Head of caudate nucleus (tissue), 42 donors: ENCODE data around the gene KRT86.
"Not testable (repeated sequence)": the region's sequence is repeated elsewhere in the genome, so short reads cannot be mapped to it uniquely, and the experiment has no call there.

Source experiments
- DNase-seq, 42 donors: peaks; one replicate each; pipeline versions ENCODE4 v3.0.0 to v3.0.0-alpha.2; 2020 to 2021; ENCODE audit warnings: mixed read lengths in 7 of 42
- intact Hi-C: fragments of 100-400 bp; cut with DNase I; formaldehyde crosslinking; loops from one replicate; pipeline ENCODE4 v1.15.0; 2022

KRT86 gene

DNA sequence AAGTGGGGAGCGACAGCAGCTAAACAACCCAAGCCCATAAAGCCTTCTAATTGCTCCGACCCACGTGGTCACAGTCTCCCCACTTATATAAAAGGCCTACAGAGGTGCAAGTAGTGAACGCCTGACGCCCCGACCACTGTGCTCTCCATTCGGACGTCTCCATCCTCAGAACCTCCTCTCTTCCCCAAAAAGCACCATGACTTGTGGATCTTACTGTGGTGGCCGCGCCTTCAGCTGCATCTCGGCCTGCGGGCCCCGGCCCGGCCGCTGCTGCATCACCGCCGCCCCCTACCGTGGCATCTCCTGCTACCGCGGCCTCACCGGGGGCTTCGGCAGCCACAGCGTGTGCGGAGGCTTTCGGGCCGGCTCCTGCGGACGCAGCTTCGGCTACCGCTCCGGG is 27.3 kb downstream of the KRT86 start:
- intact Hi-C loops, DNase-seq: not testable (repeated sequence)

DNA sequence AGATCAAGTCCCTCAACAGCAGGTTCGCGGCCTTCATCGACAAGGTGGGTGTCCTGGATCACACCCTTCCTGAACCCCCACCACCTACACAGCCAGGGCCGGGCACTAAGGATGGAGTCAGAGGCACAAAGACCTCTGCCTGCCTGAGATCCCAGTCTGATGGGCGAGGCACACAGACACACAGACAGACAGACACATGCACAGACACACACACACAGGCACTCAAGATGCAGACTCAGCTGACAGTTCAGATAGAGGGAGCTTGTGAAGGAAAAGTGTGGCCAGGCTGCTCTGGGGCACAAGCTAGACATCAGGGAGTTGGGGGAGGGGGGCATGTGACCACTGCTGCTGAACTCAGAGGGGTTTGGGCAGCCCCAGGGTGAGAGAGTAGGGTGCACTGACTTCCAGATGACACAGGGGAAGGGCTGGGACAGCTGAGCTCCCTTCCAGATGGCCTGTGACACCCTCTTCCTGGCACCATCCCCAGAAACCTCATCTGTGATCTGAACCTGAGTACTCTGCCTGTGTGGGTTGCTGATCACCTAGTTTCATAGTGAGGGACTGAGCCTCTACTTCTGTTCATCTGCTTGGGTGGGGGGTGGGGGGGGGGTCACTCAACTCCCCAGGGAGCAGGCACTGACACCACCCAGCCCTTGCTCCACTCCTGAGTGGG is 27.9 kb downstream of the KRT86 start:
- intact Hi-C loops, DNase-seq: not testable (repeated sequence)

DNA sequence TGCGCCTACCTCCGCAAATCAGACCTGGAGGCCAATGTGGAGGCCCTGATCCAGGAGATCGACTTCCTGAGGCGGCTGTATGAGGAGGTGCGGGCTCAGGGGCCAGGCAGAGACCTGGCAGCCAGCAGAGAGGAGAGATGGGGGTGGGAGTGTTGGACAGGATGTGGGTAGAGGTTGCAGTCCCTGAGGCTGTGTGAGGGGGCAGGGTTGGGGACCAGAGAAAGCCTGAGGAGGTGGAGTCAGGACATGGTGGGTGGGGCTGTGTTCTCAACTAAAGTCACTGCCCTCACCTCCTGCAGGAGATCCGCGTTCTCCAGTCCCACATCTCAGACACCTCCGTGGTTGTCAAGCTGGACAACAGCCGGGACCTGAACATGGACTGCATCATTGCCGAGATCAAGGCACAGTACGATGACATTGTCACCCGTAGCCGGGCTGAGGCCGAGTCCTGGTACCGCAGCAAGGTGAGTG is 30.5 kb downstream of the KRT86 start:
- intact Hi-C loops, DNase-seq: not testable (repeated sequence)

DNA sequence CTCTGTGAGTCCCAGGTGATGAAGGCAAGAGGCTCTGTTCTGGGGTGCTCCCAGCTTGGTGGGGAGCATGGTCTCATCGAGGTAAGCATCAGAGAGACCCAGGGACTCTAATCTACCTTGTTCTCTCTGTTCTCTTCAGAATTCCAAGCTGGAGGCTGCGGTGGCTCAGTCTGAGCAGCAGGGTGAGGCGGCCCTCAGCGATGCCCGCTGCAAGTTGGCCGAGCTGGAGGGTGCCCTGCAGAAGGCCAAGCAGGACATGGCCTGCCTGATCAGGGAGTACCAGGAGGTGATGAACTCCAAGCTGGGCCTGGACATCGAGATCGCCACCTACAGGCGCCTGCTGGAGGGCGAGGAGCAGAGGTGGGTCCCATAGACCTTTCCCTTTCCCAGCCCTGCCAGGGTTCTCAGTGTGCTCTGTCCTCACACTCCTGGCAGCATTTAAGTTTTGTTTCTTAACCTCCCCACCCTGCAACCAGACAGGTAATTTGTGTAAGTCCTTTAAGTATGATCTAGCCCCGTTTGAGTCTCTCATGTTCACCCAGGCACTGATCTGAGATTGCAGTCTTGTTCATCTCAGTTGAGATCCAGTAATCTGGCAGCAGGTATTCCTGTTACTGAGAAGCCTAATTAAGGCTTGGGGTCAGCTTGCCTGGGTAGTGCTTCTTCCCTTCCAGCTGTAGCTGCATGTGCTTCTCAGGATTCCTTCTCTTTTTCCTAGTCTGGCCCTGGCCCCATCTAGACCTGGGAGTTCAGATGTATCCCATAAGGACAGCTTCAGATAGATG is 31.7 kb downstream of the KRT86 start:
- intact Hi-C loops, result no loop called here
- no peak for DNase-seq

DNA sequence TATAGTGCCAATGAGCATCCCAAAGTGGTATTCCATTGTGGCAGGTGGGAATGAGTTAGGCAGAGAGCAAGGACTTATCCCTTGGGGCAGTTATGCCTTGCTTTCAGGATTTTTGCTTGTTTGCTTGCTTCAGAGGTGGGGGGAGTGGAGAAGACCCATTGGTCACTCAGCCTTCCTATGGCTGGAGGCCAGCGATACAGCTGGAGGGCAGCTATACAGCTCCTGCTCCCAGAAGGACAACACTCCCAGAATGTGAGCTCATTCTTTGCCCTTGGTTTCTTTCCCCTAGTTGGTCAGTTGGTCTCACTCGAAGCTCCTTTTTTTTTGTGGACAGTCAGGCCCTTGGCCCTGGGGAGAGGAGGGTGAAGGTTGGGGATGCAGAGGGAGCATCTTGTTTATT is 32.3 kb downstream of the KRT86 start:
- no peak for DNase-seq
- intact Hi-C loops, result no loop called here

DNA sequence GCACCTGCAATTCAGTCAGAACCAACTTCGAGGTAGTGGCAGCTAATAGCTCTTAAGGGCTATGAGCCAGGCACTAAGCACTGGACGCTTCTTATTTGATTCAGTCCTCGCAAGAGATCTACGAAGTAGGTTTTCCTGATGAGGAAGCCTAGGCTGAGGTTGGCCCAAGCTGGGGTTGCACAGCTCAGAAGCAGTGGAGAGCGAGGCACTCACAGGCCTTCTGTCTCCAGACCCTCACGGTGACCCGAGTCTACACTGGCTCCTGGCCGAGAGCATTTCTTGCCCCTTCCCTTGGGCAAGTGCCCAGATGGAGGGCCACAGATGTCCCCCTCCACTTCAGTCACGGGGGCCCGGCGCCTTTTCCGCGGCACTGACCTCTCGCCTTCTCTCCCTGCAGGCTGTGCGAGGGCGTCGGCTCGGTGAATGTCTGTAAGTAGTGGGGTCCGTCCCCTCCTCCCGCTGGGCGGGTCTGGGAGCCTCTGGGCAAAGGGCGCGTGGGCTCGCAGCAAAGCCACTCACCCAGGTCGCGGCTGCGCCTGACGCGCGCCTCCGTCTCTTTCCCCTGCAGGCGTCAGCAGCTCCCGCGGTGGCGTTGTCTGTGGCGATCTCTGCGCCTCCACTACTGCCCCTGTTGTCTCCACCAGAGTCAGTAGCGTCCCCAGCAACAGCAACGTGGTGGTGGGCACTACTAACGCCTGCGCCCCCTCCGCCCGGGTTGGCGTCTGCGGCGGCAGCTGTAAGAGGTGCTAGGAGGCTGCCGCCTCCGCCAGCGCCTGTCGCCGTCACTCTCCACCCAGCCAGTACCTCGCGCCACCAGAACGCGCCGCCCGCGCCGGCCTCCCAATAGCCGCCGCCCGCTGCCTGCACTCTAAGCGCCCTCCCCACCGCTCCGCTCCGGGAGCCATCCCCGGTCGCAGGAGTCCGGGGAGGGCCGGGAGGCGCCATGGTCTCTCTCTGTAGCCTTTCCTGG is 33.7 kb downstream of the KRT86 start:
- peak; percentile 11 to 85 (median 70) for DNase-seq
- intact Hi-C loops, result no loop called here

DNA sequence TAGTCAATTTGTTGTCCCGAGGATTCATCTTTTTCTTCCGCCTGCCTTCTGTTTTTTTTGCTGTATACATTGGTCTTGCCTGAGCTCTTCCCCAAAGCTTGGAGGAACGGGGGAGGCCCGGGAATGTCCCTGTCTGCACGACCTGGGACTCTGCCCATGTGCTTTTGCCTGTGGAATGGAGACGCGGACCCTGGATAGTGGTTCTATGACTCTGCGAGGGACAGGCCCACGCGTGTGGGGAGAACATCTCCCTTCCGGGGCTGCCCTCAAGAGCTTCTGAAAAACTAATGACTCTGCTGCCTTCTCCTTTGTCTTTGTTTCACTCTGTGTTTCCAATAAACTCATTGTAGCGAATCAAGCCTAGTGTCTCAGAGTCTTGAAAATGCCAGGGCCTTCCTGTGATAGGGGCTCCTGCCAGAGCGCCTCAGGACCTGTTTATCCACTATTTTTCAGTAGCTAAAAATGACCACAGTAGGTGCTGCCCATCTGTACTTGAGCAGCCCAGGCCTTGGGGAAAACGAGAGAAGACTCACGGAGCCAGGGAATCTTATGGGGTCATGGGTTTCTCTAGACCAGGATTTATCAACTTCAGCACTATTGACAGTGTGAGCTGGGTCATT is 34.5 kb downstream of the KRT86 start:
- intact Hi-C loops, result no loop called here
- peak in 2 of 42 donors; percentile 8 to 39 for DNase-seq

DNA sequence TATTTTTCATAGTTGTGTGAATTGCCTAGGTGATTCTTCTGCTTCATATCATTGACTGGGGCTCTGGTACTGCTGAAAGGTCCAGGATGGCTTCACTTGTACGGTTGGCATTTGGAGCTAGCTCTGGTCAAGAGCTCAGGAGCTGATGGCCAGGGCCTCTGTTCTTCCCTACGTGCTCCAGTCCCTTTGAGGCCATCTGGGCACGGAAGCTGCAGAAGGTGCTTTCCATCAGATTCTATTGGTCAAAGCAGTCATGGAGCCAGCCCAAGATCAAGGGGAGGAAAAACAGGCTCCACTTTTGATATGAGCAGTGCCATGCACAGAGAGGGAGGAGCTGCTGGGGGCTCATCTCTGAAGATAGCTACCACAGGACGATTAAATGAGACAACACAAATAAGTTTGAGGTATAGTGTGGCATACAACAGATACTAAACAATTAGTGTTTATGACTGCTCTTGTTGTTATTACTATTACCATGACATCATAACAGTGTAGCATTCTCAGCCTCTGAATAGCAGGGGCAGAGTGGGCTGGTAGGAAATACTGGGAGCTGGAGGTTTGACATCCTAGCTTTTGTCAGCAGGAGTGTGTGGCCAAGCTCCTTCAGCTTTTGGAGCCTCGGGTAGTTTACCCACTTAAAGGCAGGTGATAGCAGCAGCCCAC is 36.3 kb downstream of the KRT86 start:
- DNase-seq, result peak in 2 of 42 donors; percentile 5 to 8
- intact Hi-C loops, result no loop called here

DNA sequence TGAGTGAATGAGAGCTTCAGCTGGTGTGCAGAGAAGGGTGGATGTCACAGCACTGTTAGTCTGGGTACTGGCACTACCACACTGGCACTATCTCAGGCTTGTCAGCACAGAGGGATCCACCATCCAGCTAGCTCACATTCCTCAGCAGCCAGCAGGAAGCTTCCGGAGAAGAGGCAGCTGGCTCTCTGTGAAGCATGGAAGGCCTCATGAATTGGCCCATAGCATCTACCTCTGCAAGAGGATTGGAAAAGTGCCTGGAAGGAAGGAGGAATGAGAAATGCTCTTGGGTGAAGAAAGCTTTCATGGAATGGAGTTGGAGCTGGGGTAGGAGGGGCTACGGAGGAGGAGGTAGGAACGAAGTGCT is 36.8 kb downstream of the KRT86 start:
- DNase-seq, result peak in 3 of 42 donors; percentile 2 to 41 (median 35)
- intact Hi-C loops, result no loop called here

DNA sequence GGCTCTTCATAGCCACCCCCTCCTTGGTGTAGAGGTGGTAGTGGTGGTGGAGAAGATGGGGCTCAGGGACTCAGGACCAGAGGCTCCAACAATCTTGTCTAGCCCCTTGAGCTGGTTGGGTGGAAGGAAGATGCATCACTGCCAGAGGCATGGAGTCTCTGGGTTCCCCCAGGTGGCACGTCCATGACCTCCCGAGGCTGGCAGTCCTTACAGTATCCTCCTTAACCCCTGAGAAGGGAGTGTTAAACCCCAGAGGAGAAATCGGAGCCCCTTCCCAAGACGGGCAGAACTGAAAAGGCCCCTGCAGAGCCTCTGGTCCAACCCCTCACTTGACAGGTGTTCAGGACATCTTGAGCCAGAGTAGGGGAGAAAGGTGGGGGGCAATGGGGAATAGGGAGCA is 37.6 kb downstream of the KRT86 start:
- DNase-seq, result peak in 1 of 42 donors; percentile 3
- intact Hi-C loops, result no loop called here

DNA sequence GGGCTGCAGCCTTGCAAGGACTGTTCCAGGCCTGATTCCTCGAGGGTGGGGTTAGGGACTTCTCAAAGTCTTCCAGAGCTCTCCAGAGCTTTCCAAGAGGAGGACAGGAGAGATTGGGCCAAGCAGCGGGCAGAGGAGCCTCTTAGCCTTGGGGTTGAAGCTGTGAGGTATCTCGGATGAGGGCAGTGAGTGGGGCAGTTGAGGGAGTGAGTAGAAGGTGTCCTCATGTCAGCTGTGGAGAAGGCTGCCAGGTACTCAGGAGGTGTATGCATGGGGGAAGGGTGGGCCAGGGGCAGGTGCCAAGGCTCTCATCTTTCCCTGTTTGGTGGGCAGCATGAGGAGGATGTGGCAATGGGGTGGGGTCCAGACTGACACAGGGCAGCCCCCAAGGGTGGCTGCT is 39.0 kb downstream of the KRT86 start:
- intact Hi-C loops, result no loop called here
- no peak for DNase-seq

DNA sequence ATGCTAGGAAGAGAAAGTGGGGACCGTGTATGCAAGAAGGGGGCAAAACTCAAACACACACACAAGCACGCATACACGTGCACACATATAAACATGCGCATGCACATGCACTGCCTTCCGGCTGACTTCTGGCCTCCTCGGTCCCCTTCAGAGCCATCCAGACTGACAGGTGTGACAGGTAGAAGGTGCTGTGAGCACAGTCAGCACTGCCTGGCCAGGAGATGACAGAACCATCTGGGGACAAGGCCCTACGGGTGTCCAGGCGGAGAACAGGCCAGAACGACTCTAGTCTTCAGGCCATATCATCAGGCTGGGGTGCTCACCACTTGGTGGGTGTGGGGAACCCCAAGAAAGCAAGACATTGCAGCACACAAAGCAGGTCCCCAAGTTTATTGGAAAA is 39.5 kb downstream of the KRT86 start:
- intact Hi-C loops, result no loop called here
- peak in 1 of 42 donors; percentile 26 for DNase-seq

DNA sequence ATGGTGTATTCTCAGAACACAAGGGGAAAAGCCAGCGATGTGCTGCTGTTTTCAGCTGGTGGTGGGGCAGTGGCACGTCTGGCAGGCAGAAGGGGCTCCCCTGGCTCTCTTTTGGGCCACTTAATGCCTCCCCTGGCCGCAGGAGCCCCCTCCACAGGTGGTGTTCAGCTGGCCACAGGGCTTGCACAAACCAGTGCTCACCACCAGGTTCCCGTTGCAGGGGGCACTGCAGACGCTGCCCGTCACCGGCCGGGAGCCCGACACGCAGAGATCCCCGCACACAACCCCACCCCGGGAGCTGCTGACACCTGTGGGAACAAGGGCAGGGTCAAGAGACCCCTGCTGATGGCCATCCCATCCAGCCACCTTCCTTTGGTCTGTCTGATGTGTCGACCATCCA is 40.1 kb downstream of the KRT86 start:
- intact Hi-C loops, result no loop called here
- DNase-seq, result no peak

DNA sequence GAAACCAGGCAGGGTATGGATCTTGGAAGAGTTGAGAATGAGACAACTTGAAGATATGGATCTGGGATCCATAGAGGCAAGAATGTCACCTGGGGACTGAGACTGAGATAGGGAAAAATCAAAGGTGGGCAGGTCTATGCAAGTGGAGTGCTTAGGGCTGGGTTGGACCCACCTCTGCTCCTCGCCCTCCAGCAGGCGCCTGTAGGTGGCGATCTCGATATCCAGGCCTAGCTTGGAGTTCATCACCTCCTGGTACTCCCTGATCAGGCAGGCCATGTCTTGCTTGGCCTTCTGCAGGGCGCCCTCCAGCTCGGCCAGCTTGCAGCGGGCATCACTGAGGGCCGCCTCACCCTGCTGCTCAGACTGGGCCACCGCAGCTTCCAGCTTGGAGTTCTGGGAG is 41.3 kb downstream of the KRT86 start:
- intact Hi-C loops, DNase-seq: not testable (repeated sequence)

DNA sequence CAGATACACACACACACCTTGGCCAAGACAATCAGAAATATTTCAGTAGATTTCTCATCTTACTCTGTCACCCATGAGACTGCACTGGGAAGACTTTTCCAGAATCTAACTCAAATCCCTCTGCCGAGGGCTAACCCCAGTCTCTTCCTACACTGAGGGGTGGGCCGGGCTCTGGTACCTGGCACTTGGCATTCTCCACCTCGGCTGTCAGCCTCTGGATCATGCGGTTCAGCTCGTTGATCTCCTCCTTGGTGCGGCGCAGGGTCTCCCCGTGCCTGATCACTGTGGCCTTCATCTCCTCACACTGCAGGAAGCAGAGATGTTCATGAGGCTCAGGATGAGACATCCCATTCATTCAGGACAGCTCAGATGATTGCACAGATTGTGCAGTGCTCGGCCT is 41.8 kb downstream of the KRT86 start:
- peak in 1 of 42 donors; percentile 18 for DNase-seq
- intact Hi-C loops, result no loop called here

DNA sequence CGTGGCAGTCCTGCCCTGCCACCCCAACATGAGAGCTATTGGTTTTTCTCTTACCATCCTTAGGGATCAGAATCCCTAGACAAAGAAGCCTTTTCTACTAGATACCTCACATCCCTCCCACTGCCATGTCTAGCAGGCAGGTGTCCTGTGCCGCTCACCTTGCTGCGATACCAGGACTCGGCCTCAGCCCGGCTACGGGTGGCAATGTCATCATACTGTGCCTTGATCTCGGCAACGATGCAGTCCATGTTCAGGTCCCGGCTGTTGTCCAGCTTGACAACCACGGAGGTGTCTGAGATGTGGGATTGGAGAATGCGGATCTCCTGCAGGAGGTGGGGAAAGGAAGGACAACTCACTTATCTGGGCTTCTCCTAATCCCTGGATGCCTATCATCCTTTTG is 42.3 kb downstream of the KRT86 start:
- DNase-seq, result peak in 1 of 42 donors; percentile 20
- intact Hi-C loops, result no loop called here

DNA sequence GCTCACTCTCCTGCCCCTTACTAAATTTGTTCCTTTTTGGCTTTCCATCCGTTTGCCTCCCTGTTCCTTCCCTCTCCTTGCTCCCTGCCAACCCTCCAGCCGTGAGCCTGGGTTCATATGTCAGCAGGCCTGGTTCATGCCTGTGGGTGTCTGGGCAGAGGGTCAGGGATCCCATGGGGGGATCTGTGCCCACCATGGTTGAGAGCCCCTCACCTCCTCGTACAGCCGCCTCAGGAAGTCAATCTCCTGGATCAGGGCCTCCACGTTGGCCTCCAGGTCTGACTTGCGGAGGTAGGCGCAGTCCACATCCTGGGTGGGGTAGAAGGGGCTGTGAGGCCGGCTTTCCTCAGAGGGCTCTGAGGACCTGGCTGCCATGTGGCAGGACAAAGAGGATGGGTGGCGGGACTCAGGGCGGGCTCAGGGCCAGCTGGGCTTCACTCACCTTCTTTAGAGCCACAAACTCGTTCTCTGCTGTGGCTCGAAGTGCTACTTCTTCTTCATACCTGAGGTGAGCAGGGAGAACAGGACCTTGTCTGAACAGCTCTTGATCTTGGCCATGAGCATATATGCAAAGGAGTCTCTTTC is 43.1 kb downstream of the KRT86 start:
- DNase-seq, result peak in 2 of 42 donors; percentile 10 to 21
- intact Hi-C loops, result no loop called here
